ENCODE measurements around the gene DNAAF5.
A peak's percentile ranks its signal among the peaks of the same experiment; 100 is the strongest.

Gene DNAAF5

DNA sequence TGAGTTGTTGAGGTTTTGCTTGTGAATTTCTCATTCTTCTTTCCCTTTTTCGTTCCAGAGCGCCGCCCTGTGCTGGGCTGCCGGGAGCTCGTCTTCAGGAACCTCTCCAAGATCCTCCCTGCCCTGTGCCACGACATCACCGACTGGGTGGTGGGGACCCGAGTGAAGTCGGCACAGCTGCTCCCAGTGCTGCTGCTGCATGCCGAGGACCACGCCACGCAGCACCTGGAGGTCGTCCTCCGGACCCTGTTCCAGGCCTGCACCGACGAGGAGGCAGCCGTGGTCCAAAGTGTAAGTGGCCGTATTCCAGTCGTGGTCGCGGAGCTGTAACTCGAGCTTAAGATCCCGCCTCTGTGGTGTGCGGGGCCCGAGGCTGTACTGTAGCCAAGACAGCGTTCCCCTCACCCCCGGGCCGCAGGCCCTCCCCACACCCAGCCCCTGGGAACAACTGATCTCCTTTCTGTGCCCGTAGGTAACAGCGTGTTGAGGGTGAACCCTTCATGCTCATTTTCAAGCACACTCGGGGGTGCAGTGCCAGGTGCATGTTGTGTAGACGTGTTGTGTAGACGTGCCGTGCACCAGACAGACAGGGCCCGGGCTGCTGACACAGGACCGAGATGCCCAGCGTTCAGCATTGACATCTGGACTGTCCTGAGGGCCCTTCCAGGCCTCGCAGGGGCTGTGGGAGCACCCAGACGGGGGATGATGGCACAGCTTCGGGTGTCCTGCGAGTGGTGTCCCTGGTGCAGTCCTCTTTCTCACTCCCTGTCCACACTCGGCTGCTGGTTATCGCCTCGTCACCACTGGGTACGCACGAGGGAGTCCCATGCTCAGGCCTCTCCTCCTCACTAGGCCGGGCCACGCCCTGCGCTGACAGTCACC is 28.3 kb downstream of the DNAAF5 start:
- DNase-seq: peak in 1 of 2 donors; percentile 54
- peaks cover 42 to 87% (median 56%) of the 10 kb centered on the region in 3 donors for H3K36me3 ChIP-seq
- H3K9me3 ChIP-seq: no peaks in the 10 kb centered on the region
- H3K27me3 ChIP-seq: no peaks in the 10 kb centered on the region
- intact Hi-C loops (cut with DNase I; ENCODE audit: low total_unique reads): no loop called here
- TF ChIP-seq, protein P1, sequence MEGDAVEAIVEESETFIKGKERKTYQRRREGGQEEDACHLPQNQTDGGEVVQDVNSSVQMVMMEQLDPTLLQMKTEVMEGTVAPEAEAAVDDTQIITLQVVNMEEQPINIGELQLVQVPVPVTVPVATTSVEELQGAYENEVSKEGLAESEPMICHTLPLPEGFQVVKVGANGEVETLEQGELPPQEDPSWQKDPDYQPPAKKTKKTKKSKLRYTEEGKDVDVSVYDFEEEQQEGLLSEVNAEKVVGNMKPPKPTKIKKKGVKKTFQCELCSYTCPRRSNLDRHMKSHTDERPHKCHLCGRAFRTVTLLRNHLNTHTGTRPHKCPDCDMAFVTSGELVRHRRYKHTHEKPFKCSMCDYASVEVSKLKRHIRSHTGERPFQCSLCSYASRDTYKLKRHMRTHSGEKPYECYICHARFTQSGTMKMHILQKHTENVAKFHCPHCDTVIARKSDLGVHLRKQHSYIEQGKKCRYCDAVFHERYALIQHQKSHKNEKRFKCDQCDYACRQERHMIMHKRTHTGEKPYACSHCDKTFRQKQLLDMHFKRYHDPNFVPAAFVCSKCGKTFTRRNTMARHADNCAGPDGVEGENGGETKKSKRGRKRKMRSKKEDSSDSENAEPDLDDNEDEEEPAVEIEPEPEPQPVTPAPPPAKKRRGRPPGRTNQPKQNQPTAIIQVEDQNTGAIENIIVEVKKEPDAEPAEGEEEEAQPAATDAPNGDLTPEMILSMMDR (IDR thresholded peaks at IDR 0.05): no peak
- H3K4me3 ChIP-seq: no peak overlapping the region
- H3K27ac ChIP-seq: no peak overlapping the region
- peaks cover 0 to 2% (median 0%) of the 10 kb centered on the region in 4 donors for H3K4me1 ChIP-seq

DNA sequence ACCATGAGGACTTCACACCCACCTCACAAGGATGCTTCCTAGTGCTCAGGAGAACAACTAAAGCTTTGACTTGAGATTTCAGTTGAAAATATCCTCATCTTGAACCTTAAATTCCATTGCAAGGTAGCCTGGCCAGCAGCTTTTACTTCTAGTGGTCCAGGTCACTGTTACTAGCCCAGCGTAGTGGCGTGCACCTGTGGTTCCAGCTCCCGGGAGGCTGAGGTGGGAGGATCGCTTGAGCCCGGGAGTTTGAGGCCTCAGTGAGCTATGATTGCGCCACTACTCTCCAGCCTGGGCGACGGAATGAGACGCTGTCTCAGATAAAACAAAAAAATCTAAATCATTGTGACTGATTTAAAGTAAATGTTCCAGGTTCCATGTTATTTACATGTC is 28.9 kb downstream of the DNAAF5 start:
- Histone ChIP-seq H3K9me3 (no peaks in the 10 kb centered on the region), H3K4me1 (no peaks in the 10 kb centered on the region), H3K36me3 (peaks cover 48 to 87% (median 56%) of the 10 kb centered on the region in 3 donors), H3K27me3 (no peaks in the 10 kb centered on the region), H3K27ac (no peak overlapping the region), H3K4me3 (no peak overlapping the region)
- intact Hi-C loops (cut with DNase I; ENCODE audit: low total_unique reads): no loop called here
- DNase-seq: no peak
- TF ChIP-seq, protein P1 (IDR thresholded peaks at IDR 0.05): no peak

DNA sequence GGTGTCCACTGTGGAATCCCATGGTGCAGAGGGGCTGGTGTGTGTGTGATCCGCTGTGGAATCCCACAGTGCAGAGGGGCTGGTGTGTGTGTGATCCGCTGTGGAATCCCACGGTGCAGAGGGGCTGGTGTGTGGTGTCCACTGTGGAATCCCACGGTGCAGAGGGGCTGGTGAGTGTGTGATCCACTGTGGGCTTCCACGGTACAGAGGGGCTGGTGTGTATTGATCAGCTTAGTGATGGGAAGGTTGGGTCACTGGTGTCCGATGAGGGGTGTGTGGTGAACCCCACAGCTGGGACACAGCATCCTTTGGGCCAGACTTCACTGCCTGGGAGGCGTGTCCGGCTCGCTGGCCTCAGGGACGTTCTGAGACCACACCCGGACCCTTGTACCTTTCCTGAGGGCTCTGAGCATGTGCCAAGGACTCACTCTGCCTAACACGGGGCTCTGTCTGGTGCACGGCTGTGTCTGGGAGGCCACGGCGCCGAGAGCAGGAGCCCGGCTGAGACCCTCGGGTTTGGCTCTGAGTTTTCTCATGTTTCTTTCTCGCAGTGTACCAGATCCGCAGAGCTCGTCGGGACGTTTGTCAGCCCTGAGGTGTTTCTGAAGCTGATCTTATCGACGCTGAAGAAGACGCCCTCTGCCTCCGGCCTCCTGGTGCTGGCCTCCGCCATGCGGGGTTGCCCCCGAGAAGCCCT is 29.9 kb downstream of the DNAAF5 start:
- TF ChIP-seq, protein P1 (IDR thresholded peaks at IDR 0.05): no peak
- no peaks in the 10 kb centered on the region for H3K9me3 ChIP-seq
- no peaks in the 10 kb centered on the region for H3K4me1 ChIP-seq
- peaks cover 49 to 85% (median 51%) of the 10 kb centered on the region in 3 donors for H3K36me3 ChIP-seq
- no peaks in the 10 kb centered on the region for H3K27me3 ChIP-seq
- no peak overlapping the region for H3K27ac ChIP-seq
- DNase-seq: peak in 1 of 2 donors; percentile 34
- no peak overlapping the region for H3K4me3 ChIP-seq
- intact Hi-C loops (cut with DNase I; ENCODE audit: low total_unique reads): no loop called here

DNA sequence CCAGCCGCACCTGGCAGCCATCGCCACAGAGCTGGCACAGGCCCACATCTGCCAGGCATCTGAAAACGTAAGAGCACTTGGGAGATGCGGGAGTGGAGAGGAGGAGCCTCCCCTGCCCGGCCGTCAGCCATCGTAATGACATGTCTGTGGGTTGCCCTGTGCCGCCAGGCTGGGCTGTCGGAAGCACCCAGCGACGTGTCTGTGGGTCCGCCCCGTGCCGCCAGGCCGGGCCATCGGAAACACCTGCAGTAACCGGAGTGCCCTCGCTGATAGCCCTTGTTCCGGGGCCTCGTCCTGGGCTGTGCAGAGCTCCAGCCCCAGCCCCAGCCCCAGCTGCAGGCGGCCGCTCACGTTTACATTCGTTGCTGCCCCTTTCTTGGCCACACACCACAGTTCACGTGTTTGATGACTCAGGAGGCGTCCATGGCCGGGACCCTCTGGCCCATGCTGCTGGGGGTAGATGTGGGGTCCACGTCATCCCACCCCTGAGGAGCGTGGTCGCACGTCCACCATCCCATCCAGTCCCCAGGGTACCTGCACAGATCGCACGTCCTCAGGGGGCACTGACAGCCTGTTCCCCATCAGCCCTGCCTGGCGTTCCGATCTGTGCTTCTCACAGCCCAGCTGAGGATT is 30.5 kb downstream of the DNAAF5 start:
- no peaks in the 10 kb centered on the region for H3K4me1 ChIP-seq
- intact Hi-C loops (cut with DNase I; ENCODE audit: low total_unique reads): no loop called here
- H3K36me3 ChIP-seq: peaks cover 50 to 89% (median 57%) of the 10 kb centered on the region in 3 donors
- no peaks in the 10 kb centered on the region for H3K9me3 ChIP-seq
- H3K4me3 ChIP-seq: no peak overlapping the region
- peak in 1 of 2 donors; percentile 57 for DNase-seq
- TF ChIP-seq, protein P1 (IDR thresholded peaks at IDR 0.05): no peak
- no peaks in the 10 kb centered on the region for H3K27me3 ChIP-seq
- no peak overlapping the region for H3K27ac ChIP-seq

DNA sequence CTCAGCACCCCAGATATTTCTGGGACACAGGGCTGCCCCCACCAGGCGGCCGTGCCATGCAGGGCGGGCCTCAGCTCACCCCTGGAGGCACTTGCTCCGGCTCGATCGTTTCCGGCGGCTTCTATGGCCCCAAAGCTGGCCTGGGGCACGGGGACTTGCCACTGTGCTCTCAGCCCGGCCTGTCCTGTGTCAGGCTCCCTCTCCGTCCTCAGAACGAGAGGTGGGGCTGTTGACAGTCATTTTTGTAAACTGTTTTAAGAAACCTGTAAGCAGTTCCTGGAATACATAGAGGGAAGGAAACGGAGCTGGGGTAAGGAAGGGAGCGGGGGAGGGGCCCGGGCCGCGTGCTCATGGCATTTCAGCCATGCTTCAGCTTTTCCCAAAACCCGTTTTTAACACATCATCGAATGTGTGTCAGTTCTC is 31.3 kb downstream of the DNAAF5 start:
- H3K36me3 ChIP-seq: peaks cover 57 to 89% (median 60%) of the 10 kb centered on the region in 3 donors
- TF ChIP-seq, protein P1 (IDR thresholded peaks at IDR 0.05): no peak
- peak in 1 of 2 donors; percentile 25 for DNase-seq

More for the DNA sequence above, 31.3 kb downstream of the DNAAF5 start:
- Histone ChIP-seq H3K9me3 (no peaks in the 10 kb centered on the region), H3K27ac (no peak overlapping the region), H3K4me1 (no peaks in the 10 kb centered on the region), H3K4me3 (no peak overlapping the region), H3K27me3 (no peaks in the 10 kb centered on the region)
- intact Hi-C loops (cut with DNase I; ENCODE audit: low total_unique reads): no loop called here
